Fibroblast of skin of left quadriceps (primary cell): ENCODE results near the gene TP53TG3C.
"Not testable (repeated sequence)": the region's sequence is repeated elsewhere in the genome, so short reads cannot be mapped to it uniquely, and the experiment has no call there.

Experiments used
- DNase-seq, 2 experiments: peaks; one replicate each; pipeline ENCODE4 v3.0.0-alpha.2; 2013; ENCODE audit warnings: low read depth in 2 of 2

TP53TG3C gene

GRCh38 chr16:33193926-33194325 lies at the start of gene TP53TG3C:
Gene TP53TG3C, plus strand, starts transcription at chr16:33194226. Its CDS starts 68 bp downstream, at chr16:33194294.
- not testable (repeated sequence) for DNase-seq
